ENCODE data around the gene ADAMTS9. TPM values are rescaled to one million over a fixed set of nuclear protein-coding genes. Genes with fewer than 3 reads are reported as not detected.
A peak's percentile ranks its signal among the peaks of the same experiment; 100 is the strongest.

ADAMTS9 gene
- total RNA-seq, 4 donors from 2014 or later = 4.8 to 49.8 (median 13.4) TPM

DNA sequence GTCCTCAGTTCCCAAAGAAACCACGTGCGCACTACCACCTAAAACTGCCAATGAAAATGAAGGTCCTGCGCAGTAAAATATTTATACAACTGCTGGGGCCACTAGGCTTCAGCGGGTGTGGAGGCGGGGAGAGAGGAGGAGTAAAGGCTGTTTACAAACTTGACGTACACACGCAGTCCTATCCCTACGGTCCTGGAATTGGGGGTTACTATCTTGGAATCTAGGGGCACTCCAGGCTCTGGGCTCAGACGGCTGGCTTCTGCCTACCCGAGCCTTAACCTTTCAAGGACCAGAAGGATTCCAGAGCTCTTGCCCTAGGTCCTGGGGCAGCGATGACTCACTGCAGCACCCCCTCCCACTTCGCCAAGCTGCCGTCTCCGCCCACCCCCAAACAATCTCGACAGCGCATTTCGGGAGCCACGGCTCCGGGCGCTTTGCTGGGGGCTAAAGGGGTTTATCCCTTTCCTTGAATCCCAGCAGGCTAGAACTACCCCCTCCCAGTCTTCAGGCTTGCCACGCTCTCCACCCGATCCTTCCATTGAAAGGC, 3.0 kb downstream of the ADAMTS9 start:
- DNase-seq = peak; percentile 25 to 48
- Histone ChIP-seq H3K27ac (peak overlapping the region; percentile 90 to 97 (median 93)), H3K36me3 (peaks cover 0 to 14% of the 10 kb centered on the region in 2 donors), H3K27me3 (no peaks in the 10 kb centered on the region), H3K4me1 (peaks cover 0 to 15% of the 10 kb centered on the region in 2 donors), H3K9me3 (no peaks in the 10 kb centered on the region), H3K4me3 (peak overlapping the region; percentile 56 to 95 (median 88))
- TF ChIP-seq, protein P1, sequence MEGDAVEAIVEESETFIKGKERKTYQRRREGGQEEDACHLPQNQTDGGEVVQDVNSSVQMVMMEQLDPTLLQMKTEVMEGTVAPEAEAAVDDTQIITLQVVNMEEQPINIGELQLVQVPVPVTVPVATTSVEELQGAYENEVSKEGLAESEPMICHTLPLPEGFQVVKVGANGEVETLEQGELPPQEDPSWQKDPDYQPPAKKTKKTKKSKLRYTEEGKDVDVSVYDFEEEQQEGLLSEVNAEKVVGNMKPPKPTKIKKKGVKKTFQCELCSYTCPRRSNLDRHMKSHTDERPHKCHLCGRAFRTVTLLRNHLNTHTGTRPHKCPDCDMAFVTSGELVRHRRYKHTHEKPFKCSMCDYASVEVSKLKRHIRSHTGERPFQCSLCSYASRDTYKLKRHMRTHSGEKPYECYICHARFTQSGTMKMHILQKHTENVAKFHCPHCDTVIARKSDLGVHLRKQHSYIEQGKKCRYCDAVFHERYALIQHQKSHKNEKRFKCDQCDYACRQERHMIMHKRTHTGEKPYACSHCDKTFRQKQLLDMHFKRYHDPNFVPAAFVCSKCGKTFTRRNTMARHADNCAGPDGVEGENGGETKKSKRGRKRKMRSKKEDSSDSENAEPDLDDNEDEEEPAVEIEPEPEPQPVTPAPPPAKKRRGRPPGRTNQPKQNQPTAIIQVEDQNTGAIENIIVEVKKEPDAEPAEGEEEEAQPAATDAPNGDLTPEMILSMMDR (IDR thresholded peaks at IDR 0.05 in 4 of 5, conservative IDR thresholded peaks at IDR 0.05 in 1 of 5) = no peak
- TF ChIP-seq POLR2A (IDR thresholded peaks at IDR 0.05) = peak in 1 of 2 donors; percentile 66
- in situ Hi-C loops (cut with MboI; ENCODE audit: low sequenced_read_pairs in 4 of 4) (loop anchor here in 1 of 4 donors (25.0 kb wide), 1 partner anchor 728 kb away; no protein-coding TSS in a partner anchor), intact Hi-C loops (cut with DNase I; ENCODE audit: low total_unique reads) (loop anchor here (1.0 to 10.0 kb wide), 6 partner anchors 72 to 1540 kb away; partner anchors contain the start of gene SLC25A26)
- peak in 1 of 2 donors; percentile 32 for ATAC-seq

DNA sequence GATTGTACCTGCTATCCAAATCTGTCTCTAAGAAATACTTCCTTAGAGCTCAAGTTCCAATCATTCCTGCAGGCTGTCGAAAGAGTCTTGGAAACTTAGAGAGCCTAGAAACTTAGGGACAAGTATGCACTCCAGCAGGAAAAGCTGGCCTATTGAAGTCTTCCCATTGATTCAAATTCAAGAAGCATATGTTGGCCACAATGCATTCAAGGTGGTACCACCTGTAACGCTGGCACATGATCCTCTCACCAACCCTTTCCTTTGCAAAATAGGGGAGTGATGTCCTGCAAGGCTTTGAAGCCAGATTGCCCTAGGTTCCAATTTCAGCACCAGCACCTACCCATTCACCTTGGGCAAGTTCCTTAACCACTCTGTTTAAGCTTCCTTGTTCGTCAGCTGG, 6.0 kb downstream of the ADAMTS9 start:
- no peak for TF ChIP-seq POLR2A (IDR thresholded peaks at IDR 0.05)
- TF ChIP-seq, protein P1 (IDR thresholded peaks at IDR 0.05 in 4 of 5, conservative IDR thresholded peaks at IDR 0.05 in 1 of 5) = no peak
- intact Hi-C loops (cut with DNase I; ENCODE audit: low total_unique reads) = loop anchor here (10.0 kb wide), 1 partner anchor 1543 kb away; the partner anchor contains the start of gene SLC25A26

DNA sequence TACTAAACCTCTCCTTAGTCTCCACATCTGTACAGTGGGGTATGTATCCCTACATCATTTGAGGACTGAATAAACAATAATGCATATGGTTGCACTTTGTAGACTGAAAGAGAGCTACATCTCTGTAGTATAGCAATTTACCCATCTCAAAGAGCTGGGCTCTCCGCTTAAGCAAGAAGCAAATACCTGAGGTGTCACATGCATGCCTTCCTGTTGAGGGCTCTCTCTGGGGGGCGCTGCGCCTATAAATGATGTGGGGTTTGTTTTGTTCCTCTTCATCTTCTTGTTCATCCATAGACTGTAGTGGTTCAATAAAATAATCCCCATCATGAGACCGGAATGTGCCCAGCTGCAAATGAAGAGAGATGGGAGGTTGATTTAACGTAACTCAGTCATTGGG, 6.8 kb downstream of the ADAMTS9 start:
- no peaks in the 10 kb centered on the region for H3K9me3 ChIP-seq
- intact Hi-C loops (cut with DNase I; ENCODE audit: low total_unique reads) (loop anchor here (10.0 kb wide), 1 partner anchor 1544 kb away; the partner anchor contains the start of gene SLC25A26), in situ Hi-C loops (cut with MboI; ENCODE audit: low sequenced_read_pairs in 4 of 4) (loop anchor here in 1 of 4 donors (25.0 kb wide), 1 partner anchor 731 kb away; no protein-coding TSS in a partner anchor)
- ATAC-seq (no peak), DNase-seq (no peak)
- TF ChIP-seq, protein P1 (IDR thresholded peaks at IDR 0.05 in 4 of 5, conservative IDR thresholded peaks at IDR 0.05 in 1 of 5) = no peak
- no peak for TF ChIP-seq POLR2A (IDR thresholded peaks at IDR 0.05)
- H3K36me3 ChIP-seq = peaks cover 0 to 15% of the 10 kb centered on the region in 2 donors
- H3K4me3 ChIP-seq = no peak overlapping the region
- H3K27me3 ChIP-seq = no peaks in the 10 kb centered on the region
- peaks cover 0 to 5% of the 10 kb centered on the region in 2 donors for H3K4me1 ChIP-seq
- no peak overlapping the region for H3K27ac ChIP-seq

More for the DNA sequence above, 6.0 kb downstream of the ADAMTS9 start:
- Histone ChIP-seq H3K4me1 (peaks cover 0 to 5% of the 10 kb centered on the region in 2 donors), H3K27ac (no peak overlapping the region), H3K4me3 (no peak overlapping the region), H3K9me3 (no peaks in the 10 kb centered on the region), H3K27me3 (no peaks in the 10 kb centered on the region), H3K36me3 (peaks cover 0 to 15% of the 10 kb centered on the region in 2 donors)
- in situ Hi-C loops (cut with MboI; ENCODE audit: low sequenced_read_pairs in 4 of 4) = loop anchor here in 1 of 4 donors (25.0 kb wide), 1 partner anchor 730 kb away; no protein-coding TSS in a partner anchor
- ATAC-seq (no peak), DNase-seq (no peak)

DNA sequence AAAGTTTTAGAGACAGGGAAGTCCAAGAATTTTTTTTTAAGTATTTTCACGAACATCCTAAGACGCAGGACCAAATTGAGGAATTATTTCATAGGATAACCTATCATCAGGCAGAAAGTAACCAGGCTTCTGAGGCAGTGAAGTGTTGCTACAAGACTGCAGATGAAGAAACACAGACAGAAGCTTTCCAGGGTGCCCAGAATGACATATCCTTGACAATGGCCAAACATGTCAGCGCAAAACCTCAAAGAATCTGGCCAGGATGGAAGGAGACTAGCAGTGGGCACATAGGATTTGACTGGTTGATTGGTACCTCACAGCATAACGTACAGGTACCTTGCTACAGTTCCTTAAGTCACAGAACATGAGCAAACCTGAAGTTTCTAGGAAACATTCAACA, 7.5 kb downstream of the ADAMTS9 start:
- no peak overlapping the region for H3K27ac ChIP-seq
- H3K4me1 ChIP-seq = peaks cover 0 to 5% of the 10 kb centered on the region in 2 donors
- peaks cover 0 to 15% of the 10 kb centered on the region in 2 donors for H3K36me3 ChIP-seq
- no peaks in the 10 kb centered on the region for H3K9me3 ChIP-seq
- in situ Hi-C loops (cut with MboI; ENCODE audit: low sequenced_read_pairs in 4 of 4) (loop anchor here in 1 of 4 donors (25.0 kb wide), 1 partner anchor 732 kb away; no protein-coding TSS in a partner anchor), intact Hi-C loops (cut with DNase I; ENCODE audit: low total_unique reads) (loop anchor here (10.0 kb wide), 1 partner anchor 1544 kb away; the partner anchor contains the start of gene SLC25A26)
- DNase-seq (no peak), ATAC-seq (no peak)
- no peak for TF ChIP-seq POLR2A (IDR thresholded peaks at IDR 0.05)
- TF ChIP-seq, protein P1 (IDR thresholded peaks at IDR 0.05 in 4 of 5, conservative IDR thresholded peaks at IDR 0.05 in 1 of 5) = no peak
- H3K27me3 ChIP-seq = no peaks in the 10 kb centered on the region
- H3K4me3 ChIP-seq = no peak overlapping the region
